ENCODE measurements around the gene TRABD2B.

The TRABD2B gene

DNA sequence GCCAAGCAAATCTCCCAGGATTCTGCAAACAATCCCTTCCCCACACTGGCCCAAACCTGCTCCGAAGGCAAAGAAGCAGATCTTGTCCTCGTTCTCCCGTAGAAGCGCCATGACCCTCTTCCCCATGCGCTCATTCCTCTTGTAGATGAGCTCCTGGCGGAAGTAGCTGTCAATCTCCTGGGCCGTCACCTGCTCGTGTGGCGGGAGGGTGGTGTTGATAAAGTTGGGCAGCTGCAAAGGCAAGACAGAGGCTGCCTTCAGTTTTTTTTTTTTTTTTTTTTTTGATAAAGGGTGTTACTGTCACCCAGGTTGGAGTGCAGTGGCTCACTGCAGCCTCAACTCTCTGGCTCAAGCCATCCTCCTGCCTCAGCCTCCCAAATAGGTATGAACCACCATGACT, 202.7 kb downstream of the TRABD2B start:
- H3K27me3 ChIP-seq (ENCODE audit: insufficient read depth, poor library complexity, severe bottlenecking): no peaks in the 10 kb centered on the region
- H3K4me3 ChIP-seq (ENCODE audit: severe bottlenecking): no peak overlapping the region
- no peaks in the 10 kb centered on the region for H3K36me3 ChIP-seq (ENCODE audit: low read depth)
- no peak for TF ChIP-seq CTCF (IDR thresholded peaks at IDR 0.05; ENCODE audit: poor library complexity, severe bottlenecking)
- H3K4me1 ChIP-seq (ENCODE audit: insufficient read depth, poor library complexity, severe bottlenecking): peaks cover 8% of the 10 kb centered on the region
- no peaks in the 10 kb centered on the region for H3K9me3 ChIP-seq (ENCODE audit: severe bottlenecking)
- H3K27ac ChIP-seq (ENCODE audit: poor library complexity, severe bottlenecking): no peak overlapping the region
- no peak for DNase-seq (ENCODE audit: low spot score)
- no peak for ATAC-seq (ENCODE audit: low read depth)

GRCh38 chr1:47794081-47794480, 203.1 kb downstream of the TRABD2B start:
- TF ChIP-seq CTCF (IDR thresholded peaks at IDR 0.05; ENCODE audit: poor library complexity, severe bottlenecking): no peak
- H3K4me3 ChIP-seq (ENCODE audit: severe bottlenecking): no peak overlapping the region

GRCh38 chr1:47793563-47793962, 203.6 kb downstream of the TRABD2B start:
- no peak for TF ChIP-seq CTCF (IDR thresholded peaks at IDR 0.05; ENCODE audit: poor library complexity, severe bottlenecking)
- Histone ChIP-seq H3K4me1 (ENCODE audit: insufficient read depth, poor library complexity, severe bottlenecking) (peaks cover 8% of the 10 kb centered on the region), H3K4me3 (ENCODE audit: severe bottlenecking) (no peak overlapping the region), H3K36me3 (ENCODE audit: low read depth) (no peaks in the 10 kb centered on the region), H3K9me3 (ENCODE audit: severe bottlenecking) (no peaks in the 10 kb centered on the region), H3K27ac (ENCODE audit: poor library complexity, severe bottlenecking) (no peak overlapping the region), H3K27me3 (ENCODE audit: insufficient read depth, poor library complexity, severe bottlenecking) (no peaks in the 10 kb centered on the region)
- no peak for ATAC-seq (ENCODE audit: low read depth)
- DNase-seq (ENCODE audit: low spot score): no peak

More at GRCh38 chr1:47794081-47794480, 203.1 kb downstream of the TRABD2B start:
- no peak overlapping the region for H3K27ac ChIP-seq (ENCODE audit: poor library complexity, severe bottlenecking)
- H3K9me3 ChIP-seq (ENCODE audit: severe bottlenecking): no peaks in the 10 kb centered on the region
- ATAC-seq (ENCODE audit: low read depth): no peak
- H3K36me3 ChIP-seq (ENCODE audit: low read depth): no peaks in the 10 kb centered on the region
- peaks cover 8% of the 10 kb centered on the region for H3K4me1 ChIP-seq (ENCODE audit: insufficient read depth, poor library complexity, severe bottlenecking)
- no peaks in the 10 kb centered on the region for H3K27me3 ChIP-seq (ENCODE audit: insufficient read depth, poor library complexity, severe bottlenecking)
- no peak for DNase-seq (ENCODE audit: low spot score)

GRCh38 chr1:47792779-47793178, 204.4 kb downstream of the TRABD2B start:
- Histone ChIP-seq H3K9me3 (ENCODE audit: severe bottlenecking) (no peaks in the 10 kb centered on the region), H3K4me1 (ENCODE audit: insufficient read depth, poor library complexity, severe bottlenecking) (peaks cover 8% of the 10 kb centered on the region), H3K27ac (ENCODE audit: poor library complexity, severe bottlenecking) (no peak overlapping the region), H3K36me3 (ENCODE audit: low read depth) (no peaks in the 10 kb centered on the region), H3K27me3 (ENCODE audit: insufficient read depth, poor library complexity, severe bottlenecking) (no peaks in the 10 kb centered on the region), H3K4me3 (ENCODE audit: severe bottlenecking) (no peak overlapping the region)
- no peak for ATAC-seq (ENCODE audit: low read depth)
- TF ChIP-seq CTCF (IDR thresholded peaks at IDR 0.05; ENCODE audit: poor library complexity, severe bottlenecking): no peak
- no peak for DNase-seq (ENCODE audit: low spot score)

GRCh38 chr1:47791879-47792608, 205.1 kb downstream of the TRABD2B start:
- TF ChIP-seq CTCF (IDR thresholded peaks at IDR 0.05; ENCODE audit: poor library complexity, severe bottlenecking): no peak
- Histone ChIP-seq H3K27ac (ENCODE audit: poor library complexity, severe bottlenecking) (no peak overlapping the region), H3K36me3 (ENCODE audit: low read depth) (no peaks in the 10 kb centered on the region), H3K4me1 (ENCODE audit: insufficient read depth, poor library complexity, severe bottlenecking) (peaks cover 6% of the 10 kb centered on the region), H3K9me3 (ENCODE audit: severe bottlenecking) (no peaks in the 10 kb centered on the region), H3K4me3 (ENCODE audit: severe bottlenecking) (no peak overlapping the region), H3K27me3 (ENCODE audit: insufficient read depth, poor library complexity, severe bottlenecking) (no peaks in the 10 kb centered on the region)
- no peak for DNase-seq (ENCODE audit: low spot score)
- peak; percentile 41; the same call in 1 of the 3 replicates for ATAC-seq (ENCODE audit: low read depth)

Data from RWPE2 (cell line).